OCI-LY1 (cell line): ENCODE data around the gene TLR4.

Source experiments
- EZH2 ChIP-seq: fragments of 200-600 bp; sonication (generic), shearing (Covaris generic); IDR thresholded peaks from 2 replicates; pipeline ENCODE4 v1.8.0; 2017; ENCODE audit warnings: borderline replicate concordance, mixed run types, mild to moderate bottlenecking, antibody characterized with exemption, low read length, moderate library complexity, mixed read lengths
- TF ChIP-seq, protein P1 (sequence below): fragments of 200-600 bp; sonication (generic), shearing (Covaris generic); IDR thresholded peaks from 2 replicates; pipeline ENCODE4 v1.5.1; 2017; ENCODE audit warnings: mild to moderate bottlenecking, antibody characterized with exemption, low read length, moderate library complexity, mixed read lengths

DNA sequence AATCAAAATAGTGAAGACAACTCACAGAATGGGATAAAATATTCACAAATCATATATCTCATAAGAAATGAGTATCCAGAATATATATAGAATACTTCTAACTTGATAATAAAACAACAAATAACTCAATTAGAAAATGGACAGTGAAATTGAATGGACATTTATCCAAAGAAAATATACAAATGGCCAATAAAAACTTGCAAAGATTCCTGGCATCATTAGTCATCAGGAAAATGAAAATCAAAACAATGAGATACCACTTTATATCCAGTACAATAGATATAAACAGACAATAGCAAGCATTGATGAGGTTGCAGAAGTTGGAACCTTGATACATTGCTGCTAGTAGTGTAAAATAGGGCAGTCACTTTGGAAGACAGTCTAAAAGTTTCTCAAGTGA lies 12.8 kb upstream of the TLR4 start:
- TF ChIP-seq, protein P1, sequence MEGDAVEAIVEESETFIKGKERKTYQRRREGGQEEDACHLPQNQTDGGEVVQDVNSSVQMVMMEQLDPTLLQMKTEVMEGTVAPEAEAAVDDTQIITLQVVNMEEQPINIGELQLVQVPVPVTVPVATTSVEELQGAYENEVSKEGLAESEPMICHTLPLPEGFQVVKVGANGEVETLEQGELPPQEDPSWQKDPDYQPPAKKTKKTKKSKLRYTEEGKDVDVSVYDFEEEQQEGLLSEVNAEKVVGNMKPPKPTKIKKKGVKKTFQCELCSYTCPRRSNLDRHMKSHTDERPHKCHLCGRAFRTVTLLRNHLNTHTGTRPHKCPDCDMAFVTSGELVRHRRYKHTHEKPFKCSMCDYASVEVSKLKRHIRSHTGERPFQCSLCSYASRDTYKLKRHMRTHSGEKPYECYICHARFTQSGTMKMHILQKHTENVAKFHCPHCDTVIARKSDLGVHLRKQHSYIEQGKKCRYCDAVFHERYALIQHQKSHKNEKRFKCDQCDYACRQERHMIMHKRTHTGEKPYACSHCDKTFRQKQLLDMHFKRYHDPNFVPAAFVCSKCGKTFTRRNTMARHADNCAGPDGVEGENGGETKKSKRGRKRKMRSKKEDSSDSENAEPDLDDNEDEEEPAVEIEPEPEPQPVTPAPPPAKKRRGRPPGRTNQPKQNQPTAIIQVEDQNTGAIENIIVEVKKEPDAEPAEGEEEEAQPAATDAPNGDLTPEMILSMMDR = no peak
- no peak for TF ChIP-seq EZH2
